ENCODE data around the gene TCEA2. TPM values are rescaled to one million over a fixed set of nuclear protein-coding genes. Genes with fewer than 3 reads are reported as not detected.
A peak's percentile ranks its signal among the peaks of the same experiment; 100 is the strongest.
"Not testable (repeated sequence)": the region's sequence is repeated elsewhere in the genome, so short reads cannot be mapped to it uniquely, and the experiment has no call there.

The TCEA2 gene
- total and polyA plus RNA-seq, 4 experiments from 2014 or later: 24.6 to 45.9 (median 35.6) TPM

DNA sequence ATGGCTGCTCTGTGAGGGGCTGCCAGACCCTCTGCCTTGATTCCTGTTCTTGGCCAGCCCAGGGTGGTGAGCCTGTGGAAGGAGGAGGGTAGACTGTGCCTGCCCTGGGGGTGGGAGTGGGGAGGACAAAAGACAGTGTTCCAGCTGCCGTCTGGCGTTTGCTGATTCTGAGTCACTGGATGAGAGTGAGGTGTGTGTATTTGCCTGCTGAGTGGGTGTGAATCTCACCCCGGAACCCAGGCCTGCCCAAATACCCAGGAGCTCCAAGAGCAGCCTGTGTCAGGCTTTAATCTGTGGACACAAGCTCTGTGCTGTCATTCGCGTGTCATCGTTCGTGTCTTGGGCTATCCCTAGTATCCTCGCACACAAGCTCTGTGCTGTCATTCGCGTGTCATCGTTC is 23.8 kb downstream of the TCEA2 start:
- no peak for DNase-seq
- H3K4me3 ChIP-seq (ENCODE audit: low read length in 2 of 2): no peak overlapping the region
- peaks cover 21% of the 10 kb centered on the region for H3K4me1 ChIP-seq (ENCODE audit: insufficient read depth, low read length)
- ChIA-PET POLR2A (ENCODE audit: partially characterized antibody) (no interaction called here), CTCF (ENCODE audit: partially characterized antibody) (interaction anchor here (0.9 to 1.2 kb wide), 2 partner anchors 14 to 34 kb away, joined by 3 read pairs; no protein-coding TSS in a partner anchor)
- Mint-ChIP-seq H3K36me3 (no peaks in the 10 kb centered on the region), H3K9me3 (peaks cover 0 to 14% (median 3%) of the 10 kb centered on the region in 8 donors), H3K27ac (no peak overlapping the region), H3K27me3 (no peaks in the 10 kb centered on the region), H3K4me1 (peaks cover 7 to 22% (median 14%) of the 10 kb centered on the region in 4 donors), H3K4me3 (peak overlapping the region in 1 of 8 donors; percentile 25)
- intact Hi-C loops (cut with micrococcal nuclease): no loop called here
- no peaks in the 10 kb centered on the region for H3K9me3 ChIP-seq (ENCODE audit: control insufficient read depth in 1 of 2, low read length in 2 of 2)
- no peaks in the 10 kb centered on the region for H3K36me3 ChIP-seq (ENCODE audit: insufficient read depth, low read length)
- H3K27me3 ChIP-seq (ENCODE audit: insufficient read depth, low read length): no peaks in the 10 kb centered on the region
- H3K27ac ChIP-seq (ENCODE audit: low read depth, low read length): no peak overlapping the region

DNA sequence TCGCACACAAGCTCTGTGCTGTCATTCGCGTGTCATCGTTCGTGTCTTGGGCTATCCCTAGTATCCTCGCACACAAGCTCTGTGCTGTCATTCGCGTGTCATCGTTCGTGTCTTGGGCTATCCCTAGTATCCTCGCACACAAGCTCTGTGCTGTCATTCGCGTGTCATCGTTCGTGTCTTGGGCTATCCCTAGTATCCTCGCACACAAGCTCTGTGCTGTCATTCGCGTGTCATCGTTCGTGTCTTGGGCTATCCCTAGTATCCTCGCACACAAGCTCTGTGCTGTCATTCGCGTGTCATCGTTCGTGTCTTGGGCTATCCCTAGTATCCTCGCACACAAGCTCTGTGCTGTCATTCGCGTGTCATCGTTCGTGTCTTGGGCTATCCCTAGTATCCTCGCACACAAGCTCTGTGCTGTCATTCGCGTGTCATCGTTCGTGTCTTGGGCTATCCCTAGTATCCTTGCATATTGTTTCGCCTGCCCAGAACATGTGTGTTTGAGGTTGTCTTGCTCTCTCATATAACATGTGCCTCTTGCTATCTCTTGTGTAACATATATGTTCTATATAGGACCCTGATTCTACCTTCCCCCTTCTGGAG is 24.3 kb downstream of the TCEA2 start:
- Mint-ChIP-seq H3K4me1 (peaks cover 8 to 19% (median 12%) of the 10 kb centered on the region in 4 donors), H3K9me3 (peaks cover 0 to 14% (median 3%) of the 10 kb centered on the region in 8 donors)
- H3K27ac ChIP-seq (ENCODE audit: low read depth, low read length); POLR2A ChIA-PET (ENCODE audit: partially characterized antibody); H3K27me3 ChIP-seq (ENCODE audit: insufficient read depth, low read length); H3K4me3 ChIP-seq (ENCODE audit: low read length in 2 of 2); H3K9me3 ChIP-seq (ENCODE audit: control insufficient read depth in 1 of 2, low read length in 2 of 2); H3K36me3 ChIP-seq (ENCODE audit: insufficient read depth, low read length); H3K4me3 Mint-ChIP-seq; H3K27me3 Mint-ChIP-seq; DNase-seq; H3K27ac Mint-ChIP-seq; H3K36me3 Mint-ChIP-seq; intact Hi-C loops (cut with micrococcal nuclease): not testable (repeated sequence)
- peaks cover 17% of the 10 kb centered on the region for H3K4me1 ChIP-seq (ENCODE audit: insufficient read depth, low read length)
- CTCF ChIA-PET (ENCODE audit: partially characterized antibody): interaction anchor here (1.2 kb wide), 1 partner anchor 33 kb away, joined by 3 read pairs; no protein-coding TSS in a partner anchor

DNA sequence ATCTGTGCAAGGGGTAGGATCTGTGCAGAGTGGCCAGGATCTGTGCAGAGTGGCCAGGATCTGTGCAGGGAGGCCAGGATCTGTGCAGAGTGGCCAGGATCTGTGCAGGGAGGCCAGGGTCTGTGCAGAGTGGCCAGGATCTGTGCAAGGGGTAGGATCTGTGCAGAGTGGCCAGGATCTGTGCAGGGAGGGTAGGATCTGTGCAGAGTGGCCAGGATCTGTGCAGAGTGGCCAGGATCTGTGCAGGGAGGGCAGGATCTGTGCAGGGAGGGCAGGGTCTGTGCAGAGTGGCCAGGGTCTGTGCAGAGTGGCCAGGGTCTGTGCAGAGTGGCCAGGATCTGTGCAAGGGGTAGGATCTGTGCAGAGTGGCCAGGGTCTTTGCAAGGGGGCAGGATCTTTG is 25.6 kb downstream of the TCEA2 start:
- H3K36me3 ChIP-seq (ENCODE audit: insufficient read depth, low read length); CTCF ChIA-PET (ENCODE audit: partially characterized antibody); H3K27ac ChIP-seq (ENCODE audit: low read depth, low read length); H3K4me1 ChIP-seq (ENCODE audit: insufficient read depth, low read length); H3K27ac Mint-ChIP-seq; H3K27me3 Mint-ChIP-seq; H3K4me3 Mint-ChIP-seq; H3K27me3 ChIP-seq (ENCODE audit: insufficient read depth, low read length); DNase-seq; H3K36me3 Mint-ChIP-seq; intact Hi-C loops (cut with micrococcal nuclease); H3K4me3 ChIP-seq (ENCODE audit: low read length in 2 of 2); H3K9me3 ChIP-seq (ENCODE audit: control insufficient read depth in 1 of 2, low read length in 2 of 2); POLR2A ChIA-PET (ENCODE audit: partially characterized antibody): not testable (repeated sequence)
- Mint-ChIP-seq H3K4me1 (peaks cover 6 to 15% (median 8%) of the 10 kb centered on the region in 4 donors), H3K9me3 (peaks cover 0 to 14% (median 3%) of the 10 kb centered on the region in 8 donors)

DNA sequence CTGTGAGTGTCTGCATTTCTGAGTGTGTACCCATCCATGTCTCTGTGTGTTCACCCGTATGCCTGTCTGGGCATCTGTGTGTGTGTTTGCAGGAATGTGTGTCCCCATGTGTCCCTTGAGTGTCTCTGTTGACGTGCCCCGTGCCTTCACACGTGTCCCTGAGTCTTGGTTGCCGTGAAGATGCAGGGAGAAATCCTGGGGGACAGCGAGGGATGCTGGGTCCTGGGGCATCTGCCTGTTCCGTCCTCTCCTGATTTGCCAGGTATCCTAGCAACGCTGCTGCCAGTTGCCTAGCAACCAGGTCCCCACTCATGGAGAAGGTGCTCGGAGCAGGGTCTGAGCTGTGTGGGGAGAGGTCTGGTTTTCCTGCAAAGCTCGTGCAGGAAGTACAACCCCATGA is 27.2 kb downstream of the TCEA2 start:
- Mint-ChIP-seq H3K4me3 (no peak overlapping the region), H3K9me3 (peaks cover 0 to 14% (median 3%) of the 10 kb centered on the region in 8 donors), H3K4me1 (peaks cover 0 to 6% (median 5%) of the 10 kb centered on the region in 4 donors), H3K36me3 (no peaks in the 10 kb centered on the region), H3K27me3 (no peaks in the 10 kb centered on the region), H3K27ac (no peak overlapping the region)
- intact Hi-C loops (cut with micrococcal nuclease): no loop called here
- no peaks in the 10 kb centered on the region for H3K36me3 ChIP-seq (ENCODE audit: insufficient read depth, low read length)
- DNase-seq: no peak
- H3K27me3 ChIP-seq (ENCODE audit: insufficient read depth, low read length): no peaks in the 10 kb centered on the region
- H3K4me3 ChIP-seq (ENCODE audit: low read length in 2 of 2): no peak overlapping the region
- ChIA-PET CTCF (ENCODE audit: partially characterized antibody) (interaction anchor here (1.4 kb wide), 1 partner anchor 31 kb away, joined by 3 read pairs; no protein-coding TSS in a partner anchor), POLR2A (ENCODE audit: partially characterized antibody) (no interaction called here)
- H3K27ac ChIP-seq (ENCODE audit: low read depth, low read length): no peak overlapping the region
- no peaks in the 10 kb centered on the region for H3K9me3 ChIP-seq (ENCODE audit: control insufficient read depth in 1 of 2, low read length in 2 of 2)
- H3K4me1 ChIP-seq (ENCODE audit: insufficient read depth, low read length): no peaks in the 10 kb centered on the region

DNA sequence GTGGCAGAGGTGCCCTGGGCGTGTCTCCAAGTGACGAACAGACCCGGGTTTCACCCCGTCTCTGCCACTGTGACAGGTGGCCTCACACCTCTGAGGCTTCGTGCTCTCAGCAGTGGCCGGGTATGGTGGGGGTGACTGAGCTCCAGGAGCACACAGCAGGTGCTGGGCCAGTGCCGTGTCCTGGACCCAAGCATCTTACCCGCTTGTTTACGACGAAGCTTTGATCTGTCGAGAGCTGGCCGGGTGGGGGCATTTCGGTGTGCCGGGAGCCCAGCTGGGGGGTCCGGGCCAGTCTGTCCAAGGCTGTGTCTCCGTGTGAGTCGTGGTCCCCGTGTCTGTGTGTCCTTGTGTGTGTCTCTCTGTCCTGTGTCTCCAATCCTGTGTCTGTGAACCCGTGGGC is 28.3 kb downstream of the TCEA2 start:
- Histone ChIP-seq H3K36me3 (ENCODE audit: insufficient read depth, low read length) (no peaks in the 10 kb centered on the region), H3K27ac (ENCODE audit: low read depth, low read length) (no peak overlapping the region), H3K4me1 (ENCODE audit: insufficient read depth, low read length) (no peaks in the 10 kb centered on the region), H3K27me3 (ENCODE audit: insufficient read depth, low read length) (no peaks in the 10 kb centered on the region), H3K9me3 (ENCODE audit: control insufficient read depth in 1 of 2, low read length in 2 of 2) (no peaks in the 10 kb centered on the region), H3K4me3 (ENCODE audit: low read length in 2 of 2) (no peak overlapping the region)
- Mint-ChIP-seq H3K27me3 (no peaks in the 10 kb centered on the region), H3K36me3 (no peaks in the 10 kb centered on the region), H3K4me1 (peaks cover 4 to 6% (median 5%) of the 10 kb centered on the region in 4 donors), H3K9me3 (peaks cover 0 to 12% (median 3%) of the 10 kb centered on the region in 8 donors), H3K4me3 (no peak overlapping the region), H3K27ac (peak overlapping the region in 2 of 7 donors; percentile 13 to 37)
- intact Hi-C loops (cut with micrococcal nuclease): no loop called here
- DNase-seq: no peak
- ChIA-PET POLR2A (ENCODE audit: partially characterized antibody) (no interaction called here), CTCF (ENCODE audit: partially characterized antibody) (no interaction called here)

DNA sequence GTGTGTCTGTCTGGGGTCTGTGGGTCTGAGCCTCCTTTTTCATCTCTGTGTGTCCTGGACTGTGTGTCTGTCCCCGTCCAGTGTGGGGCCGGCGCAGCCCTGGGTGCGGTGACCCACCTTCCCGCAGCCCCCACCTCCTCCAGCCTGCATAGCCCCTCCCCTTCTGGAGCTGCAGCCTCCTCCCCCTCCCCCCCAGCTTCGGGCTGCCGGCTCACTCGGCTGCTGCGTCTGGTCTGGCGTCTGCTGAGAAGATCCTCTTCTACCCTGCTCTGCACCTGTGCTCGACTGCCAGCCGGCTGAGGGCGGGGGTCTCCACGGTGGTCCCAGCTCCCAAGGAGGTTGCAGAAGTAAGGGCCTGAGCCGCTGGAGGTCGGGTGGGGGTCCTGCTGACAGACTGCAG is 28.8 kb downstream of the TCEA2 start:
- H3K9me3 ChIP-seq (ENCODE audit: control insufficient read depth in 1 of 2, low read length in 2 of 2): no peaks in the 10 kb centered on the region
- no peaks in the 10 kb centered on the region for H3K36me3 ChIP-seq (ENCODE audit: insufficient read depth, low read length)
- H3K36me3 Mint-ChIP-seq: peaks cover under 1 to 2% of the 10 kb centered on the region in 2 donors
- H3K4me3 Mint-ChIP-seq: no peak overlapping the region
- H3K9me3 Mint-ChIP-seq: peaks cover 0 to 7% (median 3%) of the 10 kb centered on the region in 8 donors
- H3K27me3 ChIP-seq (ENCODE audit: insufficient read depth, low read length): no peaks in the 10 kb centered on the region
- no peak overlapping the region for H3K4me3 ChIP-seq (ENCODE audit: low read length in 2 of 2)
- peak overlapping the region in 2 of 7 donors; percentile 13 to 37 for H3K27ac Mint-ChIP-seq
- H3K4me1 ChIP-seq (ENCODE audit: insufficient read depth, low read length): no peaks in the 10 kb centered on the region
- intact Hi-C loops (cut with micrococcal nuclease): no loop called here
- peak in 1 of 5 donors; percentile 26 for DNase-seq
- no peak overlapping the region for H3K27ac ChIP-seq (ENCODE audit: low read depth, low read length)
- CTCF ChIA-PET (ENCODE audit: partially characterized antibody): no interaction called here
- POLR2A ChIA-PET (ENCODE audit: partially characterized antibody): no interaction called here
- H3K27me3 Mint-ChIP-seq: no peaks in the 10 kb centered on the region
- peaks cover 5 to 9% (median 6%) of the 10 kb centered on the region in 4 donors for H3K4me1 Mint-ChIP-seq

DNA sequence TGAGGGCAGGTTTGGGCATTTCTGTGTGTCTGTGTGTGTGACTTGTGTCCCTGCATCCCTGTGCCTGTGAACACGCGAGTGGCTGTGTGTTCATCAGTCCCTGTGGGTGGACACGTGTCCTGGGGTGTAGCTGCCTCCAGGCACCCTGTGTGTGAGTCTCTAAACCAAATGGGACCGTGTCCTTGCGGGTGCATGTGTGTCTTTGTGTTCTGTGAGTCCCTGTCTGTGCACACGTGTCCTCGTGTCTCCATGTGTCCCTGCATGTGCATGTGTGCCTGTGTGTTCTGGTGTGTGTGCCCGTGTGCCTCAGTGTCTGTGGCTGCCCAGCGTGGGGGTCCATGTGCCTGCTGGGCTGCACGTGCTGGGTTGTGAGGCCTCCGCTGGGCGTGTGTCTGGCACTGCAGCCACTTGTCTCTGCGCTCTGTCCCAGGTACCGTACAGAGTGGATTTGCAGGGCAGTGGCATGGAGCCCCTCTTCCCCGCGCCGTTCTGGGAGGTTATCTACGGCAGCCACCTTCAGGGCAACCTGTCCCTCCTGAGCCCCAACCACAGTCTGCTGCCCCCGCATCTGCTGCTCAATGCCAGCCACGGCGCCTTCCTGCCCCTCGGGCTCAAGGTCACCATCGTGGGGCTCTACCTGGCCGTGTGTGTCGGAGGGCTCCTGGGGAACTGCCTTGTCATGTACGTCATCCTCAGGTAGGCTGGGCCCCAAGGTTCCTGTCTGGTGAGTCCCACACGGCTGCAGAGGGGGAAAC is 29.4 kb downstream of the TCEA2 start:
- Mint-ChIP-seq H3K4me3 (peak overlapping the region in 1 of 8 donors; percentile 49), H3K4me1 (peaks cover 5 to 9% (median 8%) of the 10 kb centered on the region in 4 donors), H3K9me3 (peaks cover 0 to 6% (median 3%) of the 10 kb centered on the region in 8 donors), H3K27me3 (no peaks in the 10 kb centered on the region), H3K36me3 (peaks cover 2 to 5% of the 10 kb centered on the region in 2 donors), H3K27ac (no peak overlapping the region)
- H3K27ac ChIP-seq (ENCODE audit: low read depth, low read length): no peak overlapping the region
- POLR2A ChIA-PET (ENCODE audit: partially characterized antibody): no interaction called here
- H3K4me1 ChIP-seq (ENCODE audit: insufficient read depth, low read length): no peaks in the 10 kb centered on the region
- CTCF ChIA-PET (ENCODE audit: partially characterized antibody): interaction anchor here (0.9 kb wide), 1 partner anchor 9 kb away, joined by 3 read pairs; the partner anchor contains the start of gene LKAAEAR1
- no peak for DNase-seq
- H3K4me3 ChIP-seq (ENCODE audit: low read length in 2 of 2): no peak overlapping the region
- intact Hi-C loops (cut with micrococcal nuclease): no loop called here
- H3K36me3 ChIP-seq (ENCODE audit: insufficient read depth, low read length): no peaks in the 10 kb centered on the region
- no peaks in the 10 kb centered on the region for H3K27me3 ChIP-seq (ENCODE audit: insufficient read depth, low read length)
- H3K9me3 ChIP-seq (ENCODE audit: control insufficient read depth in 1 of 2, low read length in 2 of 2): no peaks in the 10 kb centered on the region
